Keratinocyte (primary cell): ENCODE results near the gene PRDM11. TPM values are rescaled to one million over a fixed set of nuclear protein-coding genes. Genes with fewer than 3 reads are reported as not detected.

Source experiments
- DNase-seq: peaks from one replicate; pipeline ENCODE4 v3.0.0-alpha.2; 2011; ENCODE audit warnings: low read depth, missing footprints, low spot score
- FAIRE-seq: peaks from 2 replicates; lab custom pipeline; 2011; peaks lifted over from hg19 to GRCh38; lab: Jason Lieb, UNC
- H2AFZ ChIP-seq: 2 replicates; pipeline ENCODE4 v1.6.0; 2012; ENCODE audit warnings: low read length, control low read depth, inconsistent platforms; ENCODE audit not compliant: control insufficient read depth
- H3K27ac ChIP-seq: 2 replicates; pipeline ENCODE4 v1.5.1; 2011; ENCODE audit warnings: low read length; ENCODE audit not compliant: control insufficient read depth, insufficient read depth
- H3K27me3 ChIP-seq: 3 replicates; pipeline ENCODE4 v1.6.0; 2011; ENCODE audit warnings: low read length; ENCODE audit not compliant: control insufficient read depth, insufficient read depth; ENCODE audit errors: extremely low read depth
- H3K36me3 ChIP-seq, 2 experiments: 2 replicates in 1 of 2; 3 replicates in 1 of 2; pipeline ENCODE4 v1.5.1; 2011; ENCODE audit warnings: low read length in 2 of 2, mild to moderate bottlenecking in 1 of 2; ENCODE audit not compliant: control insufficient read depth in 2 of 2, insufficient read depth in 2 of 2; ENCODE audit errors: extremely low read depth in 1 of 2
- H3K4me1 ChIP-seq: 3 replicates; pipeline ENCODE4 v1.5.1; 2011; ENCODE audit warnings: low read length; ENCODE audit not compliant: control insufficient read depth, insufficient read depth; ENCODE audit errors: extremely low read depth
- H3K4me2 ChIP-seq: 3 replicates; pipeline ENCODE4 v1.6.0; 2011; ENCODE audit warnings: low read depth, low read length; ENCODE audit not compliant: control insufficient read depth, insufficient read depth; ENCODE audit errors: extremely low read depth
- H3K4me3 ChIP-seq, 3 experiments: fragments of 200-600 bp in 1 of 3; sonication (generic) in 1 of 3; 2 replicates in 2 of 3; 3 replicates in 1 of 3; pipeline ENCODE4 v1.5.1; 2011 to 2016; ENCODE audit warnings: low read length in 3 of 3, mild to moderate bottlenecking in 3 of 3, control low read depth in 2 of 3, inconsistent platforms in 1 of 3, low read depth in 1 of 3, mixed read lengths in 1 of 3, mixed run types in 1 of 3, moderate library complexity in 1 of 3; ENCODE audit not compliant: control insufficient read depth in 2 of 3, insufficient read depth in 2 of 3; ENCODE audit errors: extremely low read depth in 1 of 3
- H3K79me2 ChIP-seq: 2 replicates; pipeline ENCODE4 v1.6.0; 2012; ENCODE audit warnings: low read length; ENCODE audit not compliant: control insufficient read depth, insufficient read depth
- H3K9ac ChIP-seq: 3 replicates; pipeline ENCODE4 v1.6.0; 2011; ENCODE audit warnings: low read length; ENCODE audit not compliant: control insufficient read depth, insufficient read depth; ENCODE audit errors: extremely low read depth
- H3K9me1 ChIP-seq: 3 replicates; pipeline ENCODE4 v1.6.0; 2011; ENCODE audit warnings: low read length; ENCODE audit not compliant: control insufficient read depth, insufficient read depth; ENCODE audit errors: extremely low read depth
- H3K9me3 ChIP-seq: 2 replicates; pipeline ENCODE4 v1.5.1; 2012; ENCODE audit warnings: low read depth, low read length; ENCODE audit not compliant: control insufficient read depth
- H4K20me1 ChIP-seq: 3 replicates; pipeline ENCODE4 v1.6.0; 2011; ENCODE audit warnings: low read length; ENCODE audit not compliant: control insufficient read depth, insufficient read depth; ENCODE audit errors: extremely low read depth
- CTCF ChIP-seq, 3 experiments: IDR thresholded peaks in 1 of 3; conservative IDR thresholded peaks in 1 of 3; optimal IDR thresholded peaks in 1 of 3; 2 replicates in 2 of 3; 3 replicates in 1 of 3; pipeline versions ENCODE3 to v1.5.1; 2011; ENCODE audit warnings: low read length in 3 of 3, mild to moderate bottlenecking in 3 of 3, moderate library complexity in 2 of 3, control low read depth in 1 of 3, inconsistent platforms in 1 of 3; ENCODE audit not compliant: insufficient read depth in 2 of 3; ENCODE audit errors: extremely low read depth in 1 of 3
- EZH2 ChIP-seq: IDR thresholded peaks from one replicate; pipeline ENCODE4 v1.6.1; 2012; ENCODE audit warnings: inconsistent platforms, mild to moderate bottlenecking, low read length, moderate library complexity
- dilution Hi-C: fragments of 300-500 bp; cut with MboI; formaldehyde crosslinking; loops from one replicate; pipeline ENCODE4 v1.7.0; 2020; ENCODE audit warnings: low sequenced_read_pairs; ENCODE audit not compliant: extremely low pct_ligation_motif_present
- polyA plus RNA-seq, 5 experiments: library from polyadenylated mRNA; depleted of rRNA in 3 of 5; stranded (reverse) in 3 of 5; stranded (forward) in 1 of 5; unstranded in 1 of 5; fragments of >200 nt; gene quantifications; 1 replicate in 1 of 5; 2 replicates in 3 of 5; 3 replicates in 1 of 5; pipeline versions ENCODE4 v1.2.1 to v1.2.3, GENCODE V29; 2011 to 2012; ENCODE audit warnings: missing spikeins in 2 of 5, low read depth in 1 of 5, low replicate concordance in 1 of 5

PRDM11 gene
- polyA plus RNA-seq, 1 donor (not counting 4 experiments of a cell fraction or from before 2014, with no cell fraction given): 2.1 TPM

GRCh38 chr11:45209891-45210699, 63.7 kb downstream of the PRDM11 start:
- H3K79me2 ChIP-seq: no peaks in the 10 kb centered on the region
- H2AFZ ChIP-seq: no peak overlapping the region
- H4K20me1 ChIP-seq: no peaks in the 10 kb centered on the region
- TF ChIP-seq EZH2 (no peak), CTCF (optimal IDR thresholded peaks at IDR 0.05 in 1 of 3, IDR thresholded peaks at IDR 0.05 in 1 of 3, conservative IDR thresholded peaks at IDR 0.05 in 1 of 3; ENCODE audit: extremely low read depth in 1 of 3, insufficient read depth in 2 of 3, low read length in 3 of 3) (no peak)
- dilution Hi-C loops: no loop called here
- H3K4me3 ChIP-seq: no peak overlapping the region
- no peaks in the 10 kb centered on the region for H3K9me3 ChIP-seq
- no peak overlapping the region for H3K9ac ChIP-seq
- DNase-seq: no peak
- no peaks in the 10 kb centered on the region for H3K27me3 ChIP-seq
- H3K36me3 ChIP-seq: peaks cover 0 to 1% of the 10 kb centered on the region in 2 experiments
- FAIRE-seq: no peak
- no peaks in the 10 kb centered on the region for H3K4me1 ChIP-seq
- no peaks in the 10 kb centered on the region for H3K9me1 ChIP-seq
- no peak overlapping the region for H3K27ac ChIP-seq
- no peak overlapping the region for H3K4me2 ChIP-seq

- FAIRE-seq: no peak
- no peak overlapping the region for H3K27ac ChIP-seq
Measured at GRCh38 chr11:45210846-45211245, 64.4 kb downstream of the PRDM11 start.

More at GRCh38 chr11:45210846-45211245, 64.4 kb downstream of the PRDM11 start:
- Histone ChIP-seq H3K9me1 (no peaks in the 10 kb centered on the region), H3K4me2 (no peak overlapping the region), H3K9ac (no peak overlapping the region), H3K27me3 (no peaks in the 10 kb centered on the region), H3K4me3 (no peak overlapping the region), H3K9me3 (no peaks in the 10 kb centered on the region), H4K20me1 (no peaks in the 10 kb centered on the region), H3K4me1 (no peaks in the 10 kb centered on the region), H3K36me3 (peaks cover 0 to 1% of the 10 kb centered on the region in 2 experiments), H3K79me2 (no peaks in the 10 kb centered on the region), H2AFZ (no peak overlapping the region)
- dilution Hi-C loops: no loop called here
- no peak for TF ChIP-seq EZH2
- TF ChIP-seq CTCF (optimal IDR thresholded peaks at IDR 0.05 in 1 of 3, IDR thresholded peaks at IDR 0.05 in 1 of 3, conservative IDR thresholded peaks at IDR 0.05 in 1 of 3; ENCODE audit: extremely low read depth in 1 of 3, insufficient read depth in 2 of 3, low read length in 3 of 3): no peak
- DNase-seq: no peak
